GM19025 (cell line): ENCODE data around the gene GRHPR.
"Not testable (repeated sequence)": the region's sequence is repeated elsewhere in the genome, so short reads cannot be mapped to it uniquely, and the experiment has no call there.

Experiments
- ATAC-seq: cut with Tn5 transposase; IDR thresholded peaks from one replicate; pipeline ENCODE4 v1.9.1; 2021; ENCODE audit warnings: mild to moderate bottlenecking, low read depth, moderate library complexity; ENCODE audit not compliant: unreplicated experiment

Gene GRHPR

GRCh38 chr9:37420271-37421215 is 2.0 kb upstream of the GRHPR start:
- ATAC-seq, result no peak

- no peak for ATAC-seq
Observed at GRCh38 chr9:37421914-37422288, 595 bp upstream of the GRHPR start.

DNA sequence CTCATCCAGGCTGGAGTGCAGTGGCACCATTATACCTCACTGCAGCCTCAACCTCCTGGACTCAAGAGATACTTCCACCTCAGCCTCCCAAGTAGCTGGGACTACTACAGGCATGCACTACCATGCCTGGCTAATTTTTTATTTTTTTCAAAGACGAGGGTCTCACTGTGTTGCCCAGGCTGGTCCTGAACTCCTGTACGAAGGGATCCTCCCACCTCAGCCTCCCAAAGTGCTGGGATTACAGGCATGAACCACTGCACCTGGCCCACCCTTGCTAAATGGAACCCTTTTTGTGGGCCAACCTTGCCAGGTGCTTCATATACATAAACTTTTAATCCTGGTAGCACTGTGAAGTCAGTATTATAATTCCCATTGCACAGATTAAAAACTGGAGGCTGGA is 1.0 kb downstream of the GRHPR start:
- ATAC-seq, result no peak

DNA sequence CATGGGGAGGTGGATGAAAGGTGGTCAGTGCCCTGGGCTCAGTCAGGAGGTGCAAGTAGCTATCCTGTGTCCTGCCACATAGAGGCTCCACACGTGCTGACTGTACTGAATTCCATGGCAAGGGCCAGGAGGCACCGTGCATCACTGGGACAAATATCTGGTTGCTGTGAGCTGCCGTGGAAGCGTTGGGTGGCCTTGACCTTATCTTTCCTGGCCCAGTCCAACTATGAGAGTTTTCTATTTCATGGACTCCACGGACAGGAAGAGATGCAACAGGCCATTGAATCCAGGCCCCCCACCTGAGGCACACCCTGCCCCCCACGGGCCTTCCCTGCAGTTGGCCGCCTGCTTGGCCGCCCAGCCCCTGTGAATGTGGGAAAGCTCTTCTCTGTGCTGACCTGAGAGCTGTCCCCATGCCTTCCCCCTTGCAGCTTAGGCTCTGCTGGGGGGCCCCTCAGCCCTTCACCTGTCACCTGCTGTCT is 1.7 kb downstream of the GRHPR start:
- ATAC-seq, result no peak

DNA sequence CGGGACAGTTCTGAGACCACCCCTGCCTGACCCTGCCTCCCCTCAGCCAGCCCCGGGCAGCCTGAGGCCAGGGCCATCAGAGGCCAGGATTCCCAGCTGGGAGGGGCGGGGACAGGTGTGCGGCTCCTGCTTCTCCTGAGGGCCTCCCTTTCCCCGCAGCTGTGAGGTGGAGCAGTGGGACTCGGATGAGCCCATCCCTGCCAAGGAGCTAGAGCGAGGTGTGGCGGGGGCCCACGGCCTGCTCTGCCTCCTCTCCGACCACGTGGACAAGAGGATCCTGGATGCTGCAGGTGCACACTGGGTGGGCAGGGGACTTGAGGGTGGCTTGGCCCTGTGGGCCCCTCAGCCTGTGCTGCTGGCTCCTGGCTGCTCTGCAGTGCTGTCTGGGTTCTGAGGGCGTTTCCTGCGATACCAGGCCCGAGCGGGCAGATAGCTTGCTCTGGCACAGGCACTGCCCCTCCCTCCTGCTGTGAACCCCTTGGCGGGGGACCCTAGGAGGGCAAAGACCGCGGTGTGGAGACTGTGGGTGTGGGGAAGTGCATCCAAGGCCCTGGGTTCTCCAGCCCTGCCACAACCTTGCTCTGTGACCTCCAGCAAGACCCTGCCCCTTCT is 2.3 kb downstream of the GRHPR start:
- no peak for ATAC-seq

DNA sequence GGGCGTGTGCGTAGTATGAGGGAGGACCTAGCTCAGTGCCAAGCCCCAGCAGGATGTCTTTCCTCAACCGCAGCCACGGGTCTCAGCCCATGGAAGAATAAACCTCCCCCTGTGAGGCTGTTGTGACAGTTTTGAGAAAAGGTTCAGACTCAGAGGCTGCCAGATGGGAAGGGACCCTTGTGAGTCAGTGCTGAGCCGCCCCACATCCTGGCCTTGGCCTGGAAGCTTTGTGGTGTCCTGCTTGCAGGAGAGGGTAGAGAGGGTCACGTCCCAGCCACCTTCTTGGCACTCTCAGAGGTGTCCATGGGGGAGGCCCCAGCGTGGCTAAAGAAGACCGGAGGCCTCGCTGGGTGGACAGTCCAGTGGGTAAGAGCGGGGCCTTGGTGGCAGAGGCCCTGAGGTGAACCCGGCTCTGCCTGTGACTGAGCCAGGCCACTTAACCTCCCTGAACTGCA is 2.8 kb downstream of the GRHPR start:
- no peak for ATAC-seq

GRCh38 chr9:37426431-37426830 is 3.9 kb downstream of the GRHPR start:
- ATAC-seq, result not testable (repeated sequence)

GRCh38 chr9:37426846-37427245 is 4.3 kb downstream of the GRHPR start:
- ATAC-seq, result no peak

DNA sequence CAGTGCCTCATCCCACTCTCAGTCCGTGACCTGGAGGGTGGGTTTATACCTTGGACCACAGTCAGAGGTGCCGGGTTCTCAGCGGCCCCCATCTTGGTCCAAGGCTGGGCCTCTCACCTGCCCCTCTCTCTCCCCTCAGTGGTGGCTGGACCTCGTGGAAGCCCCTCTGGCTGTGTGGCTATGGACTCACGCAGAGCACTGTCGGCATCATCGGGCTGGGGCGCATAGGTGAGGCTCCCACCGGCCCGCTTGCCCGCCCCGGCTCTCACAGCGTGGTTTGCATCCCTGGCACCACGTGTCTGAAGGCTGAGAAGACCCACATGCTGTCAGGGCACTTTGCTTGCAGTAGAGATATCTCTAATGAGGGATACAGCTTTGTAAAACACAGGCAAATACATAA is 5.8 kb downstream of the GRHPR start:
- ATAC-seq, result no peak

GRCh38 chr9:37429441-37430285 is 7.2 kb downstream of the GRHPR start:
- ATAC-seq, result no peak

DNA sequence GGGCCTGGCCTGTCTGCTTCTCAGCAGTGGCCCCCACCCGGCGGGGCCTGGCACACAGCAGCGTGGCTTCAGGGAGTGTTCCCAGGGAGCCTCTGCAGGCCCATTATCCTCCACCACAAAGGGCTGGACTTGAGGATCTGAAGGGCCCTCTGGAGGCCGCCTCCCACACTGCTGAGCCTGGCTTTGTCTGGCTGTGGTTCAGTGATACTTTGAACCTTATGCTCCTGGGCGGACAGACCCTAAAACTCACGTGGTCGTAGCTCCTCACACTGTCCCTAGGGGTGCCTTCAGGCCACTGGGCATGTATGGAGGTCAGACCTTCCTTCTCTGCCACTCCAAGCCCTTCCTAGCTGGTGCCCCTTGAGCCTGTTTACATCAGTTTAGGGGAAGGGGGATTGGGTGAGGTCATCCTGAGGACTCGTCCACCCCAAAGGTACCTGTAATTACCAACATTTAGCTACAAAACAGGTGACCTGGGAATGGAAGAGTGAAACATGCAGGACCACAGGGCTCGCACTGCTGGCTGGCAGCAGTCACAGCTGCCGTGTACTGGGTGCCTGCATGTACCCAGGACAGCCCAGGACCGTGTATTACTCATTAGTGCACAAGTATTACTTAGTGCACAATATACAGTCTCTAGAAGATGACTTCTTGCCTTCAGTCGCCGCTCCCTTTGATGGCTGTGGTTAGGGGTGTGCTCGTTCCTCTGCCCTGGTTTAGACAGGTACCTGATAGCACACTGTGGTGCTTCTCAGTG is 8.5 kb downstream of the GRHPR start:
- no peak for ATAC-seq

DNA sequence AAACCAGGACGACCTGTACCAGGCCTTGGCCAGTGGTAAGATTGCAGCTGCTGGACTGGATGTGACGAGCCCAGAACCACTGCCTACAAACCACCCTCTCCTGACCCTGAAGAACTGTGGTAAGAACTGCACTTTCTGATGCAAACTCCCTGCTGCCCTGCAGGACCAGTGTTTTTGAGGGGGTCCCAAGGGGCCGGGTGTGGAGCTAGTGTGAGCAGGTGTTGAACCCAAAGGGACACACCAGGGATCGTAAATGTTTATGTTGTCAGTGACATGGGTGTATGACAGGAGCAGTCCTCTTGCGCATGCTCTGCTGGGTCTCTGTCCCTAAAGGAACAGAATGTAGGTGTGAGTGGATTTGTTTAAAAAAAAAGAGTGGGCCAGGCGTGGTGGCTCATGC is 9.5 kb downstream of the GRHPR start:
- no peak for ATAC-seq

GRCh38 chr9:37433867-37434371 is 11.4 kb downstream of the GRHPR start:
- ATAC-seq, result no peak

DNA sequence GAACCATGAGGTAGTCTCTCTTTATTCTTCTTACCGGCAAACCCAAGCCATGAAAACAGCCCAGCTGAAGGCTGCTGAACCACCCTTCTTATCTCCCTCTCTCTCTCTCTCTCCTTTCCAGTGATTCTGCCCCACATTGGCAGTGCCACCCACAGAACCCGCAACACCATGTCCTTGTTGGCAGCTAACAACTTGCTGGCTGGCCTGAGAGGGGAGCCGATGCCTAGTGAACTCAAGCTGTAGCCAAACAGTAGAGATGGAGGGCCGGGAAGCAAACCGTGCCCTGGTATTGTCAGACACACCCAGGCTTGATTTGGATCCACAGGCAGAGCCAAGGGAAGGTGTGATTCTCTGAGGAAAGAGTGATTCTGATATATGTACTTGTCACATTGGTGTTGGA is 14.0 kb downstream of the GRHPR start:
- no peak for ATAC-seq

- no peak for ATAC-seq
Observed at GRCh38 chr9:37437010-37437409, 14.5 kb downstream of the GRHPR start.

- no peak for ATAC-seq
Observed at GRCh38 chr9:37437621-37438020, 15.1 kb downstream of the GRHPR start.

- ATAC-seq, result no peak
Observed at GRCh38 chr9:37438359-37438758, 15.9 kb downstream of the GRHPR start.

GRCh38 chr9:37441776-37442370 is 19.4 kb downstream of the GRHPR start:
- no peak for ATAC-seq

- ATAC-seq, result no peak
Observed at GRCh38 chr9:37442556-37442955, 20.1 kb downstream of the GRHPR start.

- ATAC-seq, result no peak
Observed at GRCh38 chr9:37443566-37443965, 21.1 kb downstream of the GRHPR start.
